Natural killer cell (primary cell): Measurements from ENCODE around the gene PRDM16. TPM values are rescaled to one million over a fixed set of nuclear protein-coding genes. Genes with fewer than 3 reads are reported as not detected.

Experiments used
- ATAC-seq, 3 donors: fragments of 150-1000 bp in 2 of 3; fragments of 200-7000 bp in 1 of 3; cut with Tn5 transposase; 1 replicate in 1 of 3; 2 replicates in 2 of 3; pipeline ENCODE4 v1.10.0; 2021; ENCODE audit warnings: mild to moderate bottlenecking in 2 of 3, moderate library complexity in 2 of 3
- DNase-seq, 2 donors: peaks; one replicate each; pipeline versions ENCODE4 v3.0.0 to v3.0.0-alpha.2; 2013 to 2021; ENCODE audit warnings: mixed read lengths in 1 of 2
- H3K27ac ChIP-seq: one replicate; pipeline ENCODE4 v1.5.1; 2013; ENCODE audit warnings: mild to moderate bottlenecking, low read length
- H3K27me3 ChIP-seq: one replicate; pipeline ENCODE4 v1.6.1; 2013; ENCODE audit warnings: low read length; ENCODE audit not compliant: control insufficient read depth, insufficient read depth
- H3K36me3 ChIP-seq: one replicate; pipeline ENCODE4 v1.6.1; 2013; ENCODE audit warnings: low read length; ENCODE audit not compliant: control insufficient read depth, insufficient read depth
- H3K4me1 ChIP-seq: one replicate; pipeline ENCODE4 v1.6.1; 2013; ENCODE audit warnings: low read length; ENCODE audit not compliant: control insufficient read depth, insufficient read depth
- H3K4me3 ChIP-seq: one replicate; pipeline ENCODE4 v1.5.1; 2013; ENCODE audit warnings: low read length
- H3K9me3 ChIP-seq: one replicate; pipeline ENCODE4 v1.6.1; 2013; ENCODE audit warnings: low read length; ENCODE audit not compliant: control insufficient read depth, insufficient read depth
- H3K27ac Mint-ChIP-seq, 2 donors: one replicate each; pipeline ENCODE4 v1.8.0; 2022; ENCODE audit warnings: mild to moderate bottlenecking in 2 of 2, mixed read lengths in 2 of 2, moderate library complexity in 1 of 2
- H3K27me3 Mint-ChIP-seq, 2 donors: one replicate each; pipeline ENCODE4 v1.8.0; 2022; ENCODE audit warnings: low read depth in 2 of 2, mixed read lengths in 2 of 2
- H3K36me3 Mint-ChIP-seq: one replicate; pipeline ENCODE4 v1.8.0; 2022; ENCODE audit warnings: mixed read lengths
- H3K4me1 Mint-ChIP-seq, 2 donors: one replicate each; pipeline ENCODE4 v1.8.0; 2022; ENCODE audit warnings: mixed read lengths in 2 of 2
- H3K4me3 Mint-ChIP-seq: one replicate; pipeline ENCODE4 v1.8.0; 2022; ENCODE audit warnings: mild to moderate bottlenecking, moderate library complexity, mixed read lengths
- H3K9me3 Mint-ChIP-seq, 2 donors: one replicate each; pipeline ENCODE4 v1.8.0; 2022; ENCODE audit warnings: mixed read lengths in 2 of 2
- WGBS: methylation state at CpG from one replicate; pipeline ENCODE4 v1.1.7; 2013; ENCODE audit warnings: missing lambda C conversion rate; ENCODE audit not compliant: insufficient coverage; 5-methylcytosine and 5-hydroxymethylcytosine counted together
- intact Hi-C: fragments of 100-400 bp; cut with micrococcal nuclease; formaldehyde crosslinking; loops from one replicate; pipeline ENCODE4 v1.14.2; 2022
- total RNA-seq, 4 donors: library from RNA; stranded (reverse); fragments of 120-200 nt in 1 of 4; gene quantifications; one replicate each; pipeline versions ENCODE4 v1.2.3 to v1.2.4, GENCODE V29; 2013 to 2022
- TF ChIP-seq, protein P1 (sequence below): fragments of 200-600 bp; IDR thresholded peaks from one replicate; pipeline ENCODE4 v1.8.0; 2022; ENCODE audit warnings: antibody characterized with exemption

The PRDM16 gene
- total RNA-seq, 3 donors from 2014 or later (not counting 1 experiment from before 2014, with no cell fraction given): 0.25 to 0.64 TPM; not detected in 1

DNA sequence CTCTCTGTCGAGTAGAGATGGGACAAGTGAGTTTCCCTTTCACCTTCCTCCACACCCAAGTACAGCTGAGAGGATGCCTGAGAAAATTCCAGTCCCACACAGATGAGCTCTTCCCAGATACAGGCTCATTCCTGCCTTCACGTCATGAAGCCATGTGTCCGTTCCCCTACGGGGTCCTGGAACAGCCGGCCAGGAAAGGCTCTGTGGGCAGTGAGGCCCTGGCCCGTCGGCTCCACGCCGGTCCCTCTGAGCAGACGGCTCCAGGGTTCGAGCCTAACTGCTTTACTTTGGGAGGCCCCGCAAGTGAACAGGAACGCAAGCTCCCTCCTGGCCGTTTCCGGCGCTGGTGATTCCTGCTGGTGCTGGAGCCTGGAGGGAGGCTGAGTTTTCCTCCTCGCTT is 328.3 kb downstream of the PRDM16 start:
- H3K27me3 ChIP-seq: peaks cover 16% of the 10 kb centered on the region
- no peaks in the 10 kb centered on the region for H3K36me3 ChIP-seq
- no peaks in the 10 kb centered on the region for H3K9me3 ChIP-seq
- H3K4me3 Mint-ChIP-seq: no peak overlapping the region
- peaks cover 25 to 29% of the 10 kb centered on the region in 2 donors for H3K27me3 Mint-ChIP-seq
- 90% methylated on average over 17 of the region's 17 CpGs for WGBS
- TF ChIP-seq, protein P1, sequence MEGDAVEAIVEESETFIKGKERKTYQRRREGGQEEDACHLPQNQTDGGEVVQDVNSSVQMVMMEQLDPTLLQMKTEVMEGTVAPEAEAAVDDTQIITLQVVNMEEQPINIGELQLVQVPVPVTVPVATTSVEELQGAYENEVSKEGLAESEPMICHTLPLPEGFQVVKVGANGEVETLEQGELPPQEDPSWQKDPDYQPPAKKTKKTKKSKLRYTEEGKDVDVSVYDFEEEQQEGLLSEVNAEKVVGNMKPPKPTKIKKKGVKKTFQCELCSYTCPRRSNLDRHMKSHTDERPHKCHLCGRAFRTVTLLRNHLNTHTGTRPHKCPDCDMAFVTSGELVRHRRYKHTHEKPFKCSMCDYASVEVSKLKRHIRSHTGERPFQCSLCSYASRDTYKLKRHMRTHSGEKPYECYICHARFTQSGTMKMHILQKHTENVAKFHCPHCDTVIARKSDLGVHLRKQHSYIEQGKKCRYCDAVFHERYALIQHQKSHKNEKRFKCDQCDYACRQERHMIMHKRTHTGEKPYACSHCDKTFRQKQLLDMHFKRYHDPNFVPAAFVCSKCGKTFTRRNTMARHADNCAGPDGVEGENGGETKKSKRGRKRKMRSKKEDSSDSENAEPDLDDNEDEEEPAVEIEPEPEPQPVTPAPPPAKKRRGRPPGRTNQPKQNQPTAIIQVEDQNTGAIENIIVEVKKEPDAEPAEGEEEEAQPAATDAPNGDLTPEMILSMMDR: no peak
- no peak for ATAC-seq
- no peak overlapping the region for H3K27ac Mint-ChIP-seq
- intact Hi-C loops: no loop called here
- no peak overlapping the region for H3K27ac ChIP-seq
- no peaks in the 10 kb centered on the region for H3K9me3 Mint-ChIP-seq
- peaks cover 2% of the 10 kb centered on the region for H3K4me1 ChIP-seq
- no peak for DNase-seq
- H3K4me1 Mint-ChIP-seq: no peaks in the 10 kb centered on the region
- H3K36me3 Mint-ChIP-seq: no peaks in the 10 kb centered on the region
- H3K4me3 ChIP-seq: no peak overlapping the region

DNA sequence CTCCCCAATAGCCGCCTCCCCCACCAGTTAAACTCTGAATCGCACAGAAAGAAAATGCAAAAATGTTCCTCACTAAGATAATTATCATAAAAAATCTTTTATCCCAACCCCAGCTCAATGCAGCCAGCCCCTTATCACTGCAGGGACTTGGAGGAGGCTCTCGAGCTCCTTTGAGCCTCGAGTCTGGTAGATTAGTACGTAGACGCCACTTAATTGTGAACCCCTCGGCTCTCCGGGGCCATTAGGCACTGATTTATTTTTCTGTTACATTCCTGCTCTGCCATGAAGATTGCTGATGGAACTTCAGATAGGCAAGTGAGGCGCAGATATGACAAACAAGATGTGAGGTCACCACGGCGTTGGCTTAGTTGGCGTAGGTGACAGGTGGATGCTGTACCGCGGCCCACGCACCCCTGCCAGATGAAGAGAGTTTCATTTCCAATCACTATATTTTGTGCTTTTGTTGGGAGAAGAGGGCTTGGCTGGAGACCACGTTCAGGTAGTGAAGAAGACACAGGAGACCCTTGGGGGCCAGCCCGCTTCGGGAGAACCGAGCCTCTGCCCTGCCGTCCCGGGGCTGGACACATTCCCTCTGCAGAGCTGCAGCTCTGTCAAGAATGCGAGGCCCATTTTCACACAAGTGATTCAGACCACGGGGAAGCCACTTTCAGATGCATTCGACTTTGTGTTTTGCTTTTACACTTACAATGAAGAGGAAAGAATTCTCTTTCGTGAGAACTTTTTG is 329.6 kb downstream of the PRDM16 start:
- intact Hi-C loops: no loop called here
- H3K4me1 Mint-ChIP-seq: no peaks in the 10 kb centered on the region
- no peaks in the 10 kb centered on the region for H3K9me3 Mint-ChIP-seq
- no peak overlapping the region for H3K4me3 ChIP-seq
- ATAC-seq (no peak), DNase-seq (no peak)
- TF ChIP-seq, protein P1: no peak
- no peak overlapping the region for H3K27ac ChIP-seq
- H3K4me3 Mint-ChIP-seq: no peak overlapping the region
- H3K4me1 ChIP-seq: peaks cover 2% of the 10 kb centered on the region
- H3K9me3 ChIP-seq: no peaks in the 10 kb centered on the region
- peaks cover 15 to 16% of the 10 kb centered on the region in 2 donors for H3K27me3 Mint-ChIP-seq
- H3K36me3 ChIP-seq: no peaks in the 10 kb centered on the region
- peaks cover 9% of the 10 kb centered on the region for H3K27me3 ChIP-seq
- H3K36me3 Mint-ChIP-seq: no peaks in the 10 kb centered on the region
- no peak overlapping the region for H3K27ac Mint-ChIP-seq
- WGBS: 93% methylated on average over 25 of the region's 25 CpGs

DNA sequence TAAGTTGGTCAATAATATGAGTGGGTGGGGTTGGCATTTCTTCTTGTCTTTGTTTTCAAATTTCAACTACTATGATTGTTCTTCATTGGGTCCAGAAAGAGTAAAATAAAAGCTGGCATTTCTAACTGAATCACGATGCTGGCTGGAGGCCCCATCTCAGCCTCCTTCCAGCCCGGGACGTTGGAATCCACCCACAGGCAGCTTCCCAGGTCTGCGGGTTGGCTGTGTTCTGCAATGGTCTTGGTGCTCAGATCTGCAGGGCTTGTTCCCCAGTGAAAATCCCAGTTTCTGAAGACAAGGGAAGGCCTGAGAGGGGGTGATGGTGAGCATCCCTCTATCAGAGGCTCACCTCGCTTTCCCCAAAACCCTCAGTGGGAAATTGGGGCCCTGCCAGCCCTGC is 330.7 kb downstream of the PRDM16 start:
- Histone ChIP-seq H3K9me3 (no peaks in the 10 kb centered on the region), H3K27me3 (peaks cover 6% of the 10 kb centered on the region), H3K27ac (no peak overlapping the region), H3K36me3 (no peaks in the 10 kb centered on the region), H3K4me3 (no peak overlapping the region), H3K4me1 (no peaks in the 10 kb centered on the region)
- Mint-ChIP-seq H3K27me3 (peaks cover 13 to 14% of the 10 kb centered on the region in 2 donors), H3K4me3 (no peak overlapping the region), H3K9me3 (no peaks in the 10 kb centered on the region), H3K27ac (no peak overlapping the region), H3K36me3 (no peaks in the 10 kb centered on the region), H3K4me1 (no peaks in the 10 kb centered on the region)
- ATAC-seq (no peak), DNase-seq (no peak)
- 84% methylated on average over 5 of the region's 5 CpGs for WGBS
- intact Hi-C loops: no loop called here
- TF ChIP-seq, protein P1: no peak
